AG10803 (cell line): Measurements from ENCODE around the gene PNPLA1.

Experiments used
- DNase-seq: peaks from one replicate; pipeline ENCODE4 v3.0.0; 2010; ENCODE audit warnings: low read depth
- H3K4me3 ChIP-seq: 2 replicates; pipeline ENCODE4 v1.5.1; 2011; ENCODE audit warnings: mild to moderate bottlenecking, low read length, control low read depth
- TF ChIP-seq, protein P1 (sequence below): conservative IDR thresholded peaks from 2 replicates; pipeline ENCODE4 v1.5.1; 2011; ENCODE audit warnings: mild to moderate bottlenecking, low read length, control low read depth, inconsistent platforms

The PNPLA1 gene

DNA sequence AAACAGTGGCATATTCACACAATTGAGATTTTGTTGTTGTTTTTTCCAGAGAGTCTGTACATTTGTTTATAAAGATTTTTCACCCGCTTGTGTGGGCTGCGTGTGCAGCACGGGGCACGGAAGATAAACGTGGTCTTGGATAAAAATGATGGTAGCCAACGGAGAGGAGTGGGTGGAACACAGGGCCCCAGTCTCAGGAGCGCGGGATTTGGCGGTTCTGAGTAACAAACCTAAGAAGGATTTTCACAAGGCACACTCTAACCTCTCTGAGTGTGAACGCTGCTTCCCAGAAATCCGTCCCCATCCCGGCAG lies 70.4 kb downstream of the PNPLA1 start:
- H3K4me3 ChIP-seq: no peak overlapping the region
- no peak for DNase-seq
- TF ChIP-seq, protein P1, sequence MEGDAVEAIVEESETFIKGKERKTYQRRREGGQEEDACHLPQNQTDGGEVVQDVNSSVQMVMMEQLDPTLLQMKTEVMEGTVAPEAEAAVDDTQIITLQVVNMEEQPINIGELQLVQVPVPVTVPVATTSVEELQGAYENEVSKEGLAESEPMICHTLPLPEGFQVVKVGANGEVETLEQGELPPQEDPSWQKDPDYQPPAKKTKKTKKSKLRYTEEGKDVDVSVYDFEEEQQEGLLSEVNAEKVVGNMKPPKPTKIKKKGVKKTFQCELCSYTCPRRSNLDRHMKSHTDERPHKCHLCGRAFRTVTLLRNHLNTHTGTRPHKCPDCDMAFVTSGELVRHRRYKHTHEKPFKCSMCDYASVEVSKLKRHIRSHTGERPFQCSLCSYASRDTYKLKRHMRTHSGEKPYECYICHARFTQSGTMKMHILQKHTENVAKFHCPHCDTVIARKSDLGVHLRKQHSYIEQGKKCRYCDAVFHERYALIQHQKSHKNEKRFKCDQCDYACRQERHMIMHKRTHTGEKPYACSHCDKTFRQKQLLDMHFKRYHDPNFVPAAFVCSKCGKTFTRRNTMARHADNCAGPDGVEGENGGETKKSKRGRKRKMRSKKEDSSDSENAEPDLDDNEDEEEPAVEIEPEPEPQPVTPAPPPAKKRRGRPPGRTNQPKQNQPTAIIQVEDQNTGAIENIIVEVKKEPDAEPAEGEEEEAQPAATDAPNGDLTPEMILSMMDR: no peak

DNA sequence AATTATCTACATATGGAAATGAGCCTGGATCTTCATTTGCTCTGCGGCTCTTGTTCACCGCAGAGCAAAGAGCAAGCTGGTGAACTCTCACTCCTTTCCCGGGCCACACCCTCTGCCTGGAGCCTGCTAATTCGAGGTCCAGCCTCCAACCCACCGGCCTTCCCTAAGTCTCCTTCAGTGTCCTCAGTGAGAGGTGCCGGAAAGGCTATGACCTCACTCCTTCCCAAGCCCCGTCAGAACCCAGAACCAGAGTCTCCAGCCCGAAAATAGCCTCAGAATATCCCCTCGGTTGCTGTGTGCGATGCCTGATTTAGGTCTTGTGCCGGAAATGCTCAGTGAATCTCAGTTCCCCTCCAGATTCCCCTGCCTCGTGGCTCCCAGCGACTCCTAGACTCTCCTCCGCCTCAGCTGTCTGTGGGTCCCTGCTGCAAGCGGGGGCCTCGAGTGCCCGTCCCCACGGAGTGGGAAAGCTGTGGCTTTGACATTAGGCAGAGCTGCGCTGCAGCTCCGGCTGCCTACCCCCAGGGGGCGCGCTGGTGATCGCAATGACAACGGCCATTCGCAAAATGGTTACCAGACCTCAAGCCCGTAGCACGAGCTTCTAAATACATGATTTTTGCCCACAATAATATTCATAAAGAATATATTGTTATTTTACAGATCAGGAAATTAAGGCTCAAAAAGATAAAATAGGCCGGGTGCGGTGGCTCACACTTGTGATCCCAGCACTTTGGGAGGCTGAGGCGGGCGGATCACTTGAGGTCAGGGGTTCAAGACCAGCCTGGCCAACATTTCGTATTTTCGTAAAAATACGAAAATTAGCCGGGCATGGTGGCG lies 71.0 kb downstream of the PNPLA1 start:
- TF ChIP-seq, protein P1: peak; percentile 96
- DNase-seq: peak; percentile 57
- peak overlapping the region; percentile 49 for H3K4me3 ChIP-seq

DNA sequence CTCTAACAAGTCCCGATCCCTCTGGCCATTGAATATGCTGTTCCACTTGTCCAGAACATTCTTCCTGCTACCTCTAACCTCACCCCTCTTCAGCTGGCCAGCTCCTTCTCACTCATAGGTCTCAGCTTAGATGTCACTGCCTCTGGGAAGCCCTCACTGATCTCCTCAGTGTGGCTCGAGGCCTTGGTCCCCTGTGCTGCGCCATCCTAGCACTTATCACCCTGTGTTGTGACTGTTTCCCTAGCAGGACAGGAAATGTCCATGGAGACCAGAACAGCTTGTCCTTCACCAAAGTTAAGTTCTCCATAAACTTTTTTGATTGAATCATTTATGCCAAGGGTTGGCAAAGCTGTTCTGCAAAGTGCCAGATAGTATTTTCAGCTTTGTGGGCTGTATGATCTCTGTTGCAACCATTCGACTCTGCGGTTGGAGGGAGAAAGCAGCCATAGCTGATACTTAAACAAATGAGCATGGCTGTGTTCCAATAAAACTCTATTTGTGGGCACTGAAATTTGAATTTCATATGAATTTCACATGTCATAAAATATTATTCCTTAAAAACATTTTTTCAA lies 73.3 kb downstream of the PNPLA1 start:
- TF ChIP-seq, protein P1: no peak
- H3K4me3 ChIP-seq: no peak overlapping the region
- DNase-seq: no peak

DNA sequence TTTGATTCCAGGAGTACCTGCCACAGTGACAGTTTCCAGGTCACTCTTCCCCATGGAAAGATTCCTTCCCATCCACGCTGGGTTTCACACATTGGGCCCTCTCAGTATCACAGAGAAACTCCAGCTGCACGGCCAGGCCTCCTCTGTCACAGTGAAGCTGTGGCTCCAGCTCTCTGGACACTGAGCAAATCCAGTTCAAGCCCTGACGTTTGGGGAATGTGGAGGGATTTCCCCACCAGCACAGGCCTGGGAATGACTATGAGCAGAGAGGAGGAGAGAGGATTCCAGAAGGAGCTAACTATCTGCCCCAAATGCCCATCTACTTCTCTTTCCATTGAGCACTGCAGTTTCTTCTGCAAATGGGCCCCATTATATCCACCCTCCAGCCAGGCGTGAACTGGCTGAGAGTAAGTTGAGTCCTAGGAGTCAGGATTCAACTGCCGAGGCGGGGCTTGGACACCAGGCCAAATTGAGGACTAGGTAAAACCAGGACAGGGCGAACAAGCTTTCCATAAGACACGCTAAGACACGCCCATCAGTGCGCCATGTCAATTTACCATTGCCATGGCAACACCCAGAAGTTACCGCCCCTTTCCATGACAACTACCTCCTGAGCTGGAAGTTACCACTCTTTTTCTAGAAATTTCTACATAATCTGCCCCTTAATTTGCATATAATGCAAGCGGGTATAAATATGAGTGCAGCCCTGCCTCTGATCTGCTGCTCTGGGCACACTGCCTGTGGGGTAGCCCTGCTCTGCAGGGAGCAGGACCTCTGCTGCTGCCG lies 76.0 kb downstream of the PNPLA1 start:
- no peak overlapping the region for H3K4me3 ChIP-seq
- TF ChIP-seq, protein P1: no peak
- DNase-seq: no peak

DNA sequence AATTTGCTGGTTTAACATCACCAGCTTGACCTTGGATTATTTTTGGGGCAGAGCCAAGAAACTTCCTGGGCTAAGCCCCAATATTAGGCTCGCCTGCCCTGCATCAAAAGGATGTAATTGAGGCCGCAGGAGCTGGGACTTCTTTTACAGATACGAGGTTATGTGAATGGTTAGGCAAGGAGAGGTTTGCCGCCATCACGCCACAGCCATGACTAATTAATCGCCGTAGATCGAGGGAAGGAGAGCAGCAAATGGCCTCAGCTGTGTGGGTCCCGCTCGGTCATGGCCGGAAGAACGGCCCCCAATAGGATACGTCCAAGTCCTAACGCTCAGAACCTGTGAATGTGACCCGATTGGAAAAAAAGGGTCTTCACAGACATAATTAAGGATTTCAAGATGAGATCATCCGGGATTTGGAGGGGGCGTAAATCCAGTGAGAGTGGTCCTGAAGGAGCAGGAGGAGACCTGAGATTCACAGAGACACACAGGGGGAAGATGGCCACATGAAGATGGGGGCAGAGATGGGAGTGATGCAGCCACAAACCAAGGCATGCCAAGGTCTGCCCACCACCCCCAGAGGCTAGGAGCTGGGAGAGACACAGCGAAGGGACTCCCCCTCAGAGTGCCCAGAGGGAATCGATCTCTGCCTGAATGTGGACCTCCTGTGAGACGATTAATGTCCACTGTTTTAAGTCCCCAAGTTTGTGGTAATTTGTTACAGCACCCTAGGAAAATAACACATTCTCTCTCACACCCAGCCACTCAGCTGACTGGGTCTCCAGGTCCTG lies 76.8 kb downstream of the PNPLA1 start:
- DNase-seq: no peak
- H3K4me3 ChIP-seq: no peak overlapping the region
- TF ChIP-seq, protein P1: no peak

DNA sequence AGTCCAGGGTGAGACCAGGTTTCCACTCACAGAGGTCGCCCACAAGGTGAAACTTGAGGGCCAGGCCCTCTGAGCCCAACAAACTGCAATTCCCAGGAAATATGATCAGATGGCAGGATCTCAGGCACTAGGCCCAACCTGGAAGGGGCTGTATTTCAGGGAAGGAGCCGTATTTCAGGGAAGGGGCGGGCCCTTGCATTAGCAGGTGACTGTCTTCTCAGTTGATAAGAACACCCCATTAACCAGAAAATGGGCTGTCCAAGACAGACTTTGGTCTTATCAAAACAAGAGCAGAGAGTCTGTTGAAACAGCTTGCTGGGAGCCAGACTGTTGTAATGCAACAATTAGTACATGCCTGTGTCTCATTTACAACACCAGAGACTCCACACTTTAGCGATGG lies 77.8 kb downstream of the PNPLA1 start:
- no peak overlapping the region for H3K4me3 ChIP-seq
- TF ChIP-seq, protein P1: no peak
- DNase-seq: no peak
